ENCODE data around the gene SALL3.

Gene SALL3

GRCh38 chr18:79005653-79006052 is 26.0 kb downstream of the SALL3 start:
- DNase-seq (ENCODE audit: low read depth, low spot score): no peak

- no peak for DNase-seq (ENCODE audit: low read depth, low spot score)
Measured at GRCh38 chr18:79006106-79006795, 26.6 kb downstream of the SALL3 start.

- no peak for DNase-seq (ENCODE audit: low read depth, low spot score)
Measured at GRCh38 chr18:79007440-79007839, 27.8 kb downstream of the SALL3 start.

GRCh38 chr18:79008356-79008940 is 28.8 kb downstream of the SALL3 start:
- DNase-seq (ENCODE audit: low read depth, low spot score): no peak

- DNase-seq (ENCODE audit: low read depth, low spot score): no peak
Measured at GRCh38 chr18:79010802-79011201, 31.2 kb downstream of the SALL3 start.

- DNase-seq (ENCODE audit: low read depth, low spot score): no peak
Measured at GRCh38 chr18:79011300-79011870, 31.8 kb downstream of the SALL3 start.

- DNase-seq (ENCODE audit: low read depth, low spot score): no peak
Measured at GRCh38 chr18:79013869-79014268, 34.3 kb downstream of the SALL3 start.

GRCh38 chr18:79018911-79019310 is 39.3 kb downstream of the SALL3 start:
- no peak for DNase-seq (ENCODE audit: low read depth, low spot score)

GRCh38 chr18:79019881-79020280 is 40.3 kb downstream of the SALL3 start:
- DNase-seq (ENCODE audit: low read depth, low spot score): no peak

GRCh38 chr18:79022603-79023002 is 43.0 kb downstream of the SALL3 start:
- no peak for DNase-seq (ENCODE audit: low read depth, low spot score)

GRCh38 chr18:79026491-79026890 is 46.9 kb downstream of the SALL3 start:
- DNase-seq (ENCODE audit: low read depth, low spot score): no peak

- no peak for DNase-seq (ENCODE audit: low read depth, low spot score)
Measured at GRCh38 chr18:79030680-79031079, 51.1 kb downstream of the SALL3 start.

GRCh38 chr18:79042276-79042675 is 62.7 kb downstream of the SALL3 start:
- DNase-seq (ENCODE audit: low read depth, low spot score): no peak

GRCh38 chr18:79043288-79043687 is 63.7 kb downstream of the SALL3 start:
- no peak for DNase-seq (ENCODE audit: low read depth, low spot score)

- no peak for DNase-seq (ENCODE audit: low read depth, low spot score)
Measured at GRCh38 chr18:79046522-79046921, 66.9 kb downstream of the SALL3 start.

GRCh38 chr18:79047556-79048244 is 68.1 kb downstream of the SALL3 start:
- no peak for DNase-seq (ENCODE audit: low read depth, low spot score)

- DNase-seq (ENCODE audit: low read depth, low spot score): no peak
Measured at GRCh38 chr18:79048245-79048632, 68.6 kb downstream of the SALL3 start.

- DNase-seq (ENCODE audit: low read depth, low spot score): no peak
Measured at GRCh38 chr18:79049506-79049905, 69.9 kb downstream of the SALL3 start.

Data from activated CD4-positive, CD25-positive, alpha-beta regulatory T cell treated with anti-CD3 and anti-CD28 coated beads, Interleukin-2, amount 50 U/mL, for 16 hours (primary cell).